Smooth muscle cell (in vitro differentiated cells): ENCODE measurements around the gene STARD10. TPM values are rescaled to one million over a fixed set of nuclear protein-coding genes. Genes with fewer than 3 reads are reported as not detected.
A peak's percentile ranks its signal among the peaks of the same experiment; 100 is the strongest.

Source experiments
- DNase-seq: peaks from one replicate; lab custom pipeline; 2025; ENCODE audit not compliant: unreplicated experiment; lab: John Stamatoyannopoulos, UW
- H2AFZ ChIP-seq: fragments of 200-600 bp; sonication (generic); 2 replicates; pipeline ENCODE4 v1.6.0; 2016; ENCODE audit warnings: antibody characterized with exemption, low read depth, mild to moderate bottlenecking
- H3F3A ChIP-seq: fragments of 200-600 bp; sonication (generic); 2 replicates; pipeline ENCODE4 v1.6.0; 2017; ENCODE audit warnings: antibody characterized with exemption, low read depth
- H3K27ac ChIP-seq: fragments of 200-600 bp; sonication (generic); 2 replicates; pipeline ENCODE4 v1.5.1; 2016; ENCODE audit warnings: low read depth, mild to moderate bottlenecking
- H3K27me3 ChIP-seq: fragments of 200-600 bp; sonication (generic); 2 replicates; pipeline ENCODE4 v1.6.1; 2016; ENCODE audit warnings: low read depth, mild to moderate bottlenecking
- H3K36me3 ChIP-seq: fragments of 200-600 bp; sonication (generic); 2 replicates; pipeline ENCODE4 v1.5.1; 2016; ENCODE audit warnings: low read depth
- H3K4me1 ChIP-seq: fragments of 200-600 bp; sonication (generic); 2 replicates; pipeline ENCODE4 v1.5.1; 2016; ENCODE audit warnings: low read depth
- H3K4me2 ChIP-seq: fragments of 200-600 bp; sonication (generic); 2 replicates; pipeline ENCODE4 v1.6.0; 2016; ENCODE audit warnings: mild to moderate bottlenecking
- H3K4me3 ChIP-seq: fragments of 200-600 bp; sonication (generic); 2 replicates; pipeline ENCODE4 v1.5.1; 2016; ENCODE audit warnings: mild to moderate bottlenecking
- H3K79me2 ChIP-seq: fragments of 200-600 bp; sonication (generic); 2 replicates; pipeline ENCODE4 v1.6.0; 2016; ENCODE audit warnings: low read depth, mild to moderate bottlenecking
- H3K9ac ChIP-seq: fragments of 200-600 bp; sonication (generic); 2 replicates; pipeline ENCODE4 v1.6.0; 2016; ENCODE audit warnings: low read depth
- H3K9me3 ChIP-seq: fragments of 200-600 bp; sonication (generic); replicated peaks from 2 replicates; pipeline ENCODE4 v1.5.1; 2016; ENCODE audit warnings: low read depth
- H4K20me1 ChIP-seq: fragments of 200-600 bp; sonication (generic); 2 replicates; pipeline ENCODE4 v1.6.0; 2016; ENCODE audit warnings: low read depth
- WGBS: methylation state at CpG from one replicate; pipeline ENCODE4 v1.1.7; 2016; ENCODE audit warnings: low lambda C conversion rate; 5-methylcytosine and 5-hydroxymethylcytosine counted together
- polyA plus RNA-seq: library from polyadenylated mRNA; unstranded; fragments of >200 nt; fragmentation: Nextera tagmentation; extraction: Ambion mirVana; gene quantifications from 2 replicates; pipeline ENCODE4 v1.2.1, GENCODE V29; 2016
- total RNA-seq: library from RNA; depleted of rRNA; stranded (reverse); fragments of >200 nt; gene quantifications from 2 replicates; pipeline ENCODE4 v1.2.3, GENCODE V29; 2014
- TF ChIP-seq, protein P1 (sequence below): fragments of 200-600 bp; sonication (generic); IDR thresholded peaks from 2 replicates; pipeline ENCODE4 v1.5.1; 2017; ENCODE audit warnings: borderline replicate concordance, mild to moderate bottlenecking, antibody characterized with exemption; ENCODE audit not compliant: insufficient read depth, poor library complexity, severe bottlenecking

Gene STARD10
- total and polyA plus RNA-seq, 2 experiments from 2014 or later, result 87.7 to 130 TPM

DNA sequence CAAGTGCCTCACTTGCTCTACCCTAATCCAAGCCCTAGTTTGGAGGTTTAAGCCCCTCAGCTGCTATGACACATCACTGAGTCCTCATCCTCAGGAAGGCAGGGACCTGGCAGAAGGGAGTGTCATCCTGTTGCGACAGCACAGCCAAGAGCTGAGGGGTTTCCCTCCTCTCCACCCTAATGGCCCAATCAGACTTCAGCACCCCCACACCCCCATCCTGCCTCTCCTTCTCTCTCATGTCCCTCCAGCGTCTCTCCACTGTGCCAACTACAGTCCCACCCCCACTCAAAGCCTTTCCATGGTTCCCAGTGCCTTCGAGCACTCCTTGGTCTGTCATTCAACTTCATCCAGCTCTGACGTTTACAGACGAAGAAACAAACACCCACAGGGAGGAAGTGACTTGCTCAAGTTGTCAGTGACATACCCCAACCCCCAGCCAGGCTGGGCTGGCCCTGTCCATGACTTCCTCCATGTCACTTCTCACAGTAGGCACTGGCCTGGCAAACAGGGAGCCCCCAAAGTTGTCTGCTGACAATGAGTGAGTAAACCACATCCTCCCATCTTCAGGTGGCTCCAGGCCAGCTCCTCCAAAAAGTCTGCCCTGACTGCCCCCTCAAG, 57.3 kb downstream of the STARD10 start:
- TF ChIP-seq, protein P1, sequence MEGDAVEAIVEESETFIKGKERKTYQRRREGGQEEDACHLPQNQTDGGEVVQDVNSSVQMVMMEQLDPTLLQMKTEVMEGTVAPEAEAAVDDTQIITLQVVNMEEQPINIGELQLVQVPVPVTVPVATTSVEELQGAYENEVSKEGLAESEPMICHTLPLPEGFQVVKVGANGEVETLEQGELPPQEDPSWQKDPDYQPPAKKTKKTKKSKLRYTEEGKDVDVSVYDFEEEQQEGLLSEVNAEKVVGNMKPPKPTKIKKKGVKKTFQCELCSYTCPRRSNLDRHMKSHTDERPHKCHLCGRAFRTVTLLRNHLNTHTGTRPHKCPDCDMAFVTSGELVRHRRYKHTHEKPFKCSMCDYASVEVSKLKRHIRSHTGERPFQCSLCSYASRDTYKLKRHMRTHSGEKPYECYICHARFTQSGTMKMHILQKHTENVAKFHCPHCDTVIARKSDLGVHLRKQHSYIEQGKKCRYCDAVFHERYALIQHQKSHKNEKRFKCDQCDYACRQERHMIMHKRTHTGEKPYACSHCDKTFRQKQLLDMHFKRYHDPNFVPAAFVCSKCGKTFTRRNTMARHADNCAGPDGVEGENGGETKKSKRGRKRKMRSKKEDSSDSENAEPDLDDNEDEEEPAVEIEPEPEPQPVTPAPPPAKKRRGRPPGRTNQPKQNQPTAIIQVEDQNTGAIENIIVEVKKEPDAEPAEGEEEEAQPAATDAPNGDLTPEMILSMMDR, result no peak
- peaks cover 15% of the 10 kb centered on the region for H3F3A ChIP-seq
- no peak overlapping the region for H2AFZ ChIP-seq
- peak overlapping the region; percentile 82 for H3K4me2 ChIP-seq
- 4% methylated on average over 5 of the region's 5 CpGs for WGBS
- no peaks in the 10 kb centered on the region for H3K9me3 ChIP-seq
- H3K27ac ChIP-seq, result peak overlapping the region; percentile 94
- H4K20me1 ChIP-seq, result no peaks in the 10 kb centered on the region
- DNase-seq, result no peak
- no peaks in the 10 kb centered on the region for H3K27me3 ChIP-seq
- H3K4me3 ChIP-seq, result no peak overlapping the region
- peak overlapping the region; percentile 41 for H3K9ac ChIP-seq
- H3K36me3 ChIP-seq, result no peaks in the 10 kb centered on the region
- peaks cover 26% of the 10 kb centered on the region for H3K79me2 ChIP-seq
- peaks cover 10% of the 10 kb centered on the region for H3K4me1 ChIP-seq

DNA sequence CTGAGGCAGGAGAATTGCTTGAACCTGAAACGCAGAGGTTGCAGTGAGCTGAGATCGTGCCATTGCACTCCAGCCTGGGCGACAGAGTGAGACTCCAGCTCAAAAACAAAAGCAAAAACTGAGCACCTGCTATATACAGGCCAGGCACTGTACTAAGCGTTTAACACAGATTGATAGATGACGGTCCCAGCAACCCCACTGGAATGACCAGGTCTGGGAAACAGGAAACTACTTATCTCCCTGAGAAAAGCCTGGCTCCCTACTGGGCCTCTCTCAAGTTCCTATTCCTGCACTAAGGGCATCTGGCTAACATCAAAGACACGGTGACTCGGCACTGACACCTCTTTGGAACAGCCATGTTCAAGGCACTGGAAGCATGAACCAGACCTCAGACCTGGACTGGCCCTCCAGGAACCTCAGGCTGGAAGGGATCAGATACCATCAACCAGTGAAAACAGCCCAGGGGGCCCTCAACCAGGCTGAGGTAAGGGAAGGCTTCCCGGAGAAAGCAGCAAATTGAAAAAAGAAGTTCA, 58.3 kb downstream of the STARD10 start:
- peak overlapping the region; percentile 82 for H3K4me2 ChIP-seq
- H3K4me3 ChIP-seq, result no peak overlapping the region
- peaks cover 5% of the 10 kb centered on the region for H3K4me1 ChIP-seq
- 25% methylated on average over 8 of the region's 8 CpGs for whole genome bisulfite sequencing
- no peak overlapping the region for H2AFZ ChIP-seq
- H3K9ac ChIP-seq, result peak overlapping the region; percentile 58
- H3F3A ChIP-seq, result peaks cover 15% of the 10 kb centered on the region
- H3K27me3 ChIP-seq, result no peaks in the 10 kb centered on the region
- no peaks in the 10 kb centered on the region for H4K20me1 ChIP-seq
- TF ChIP-seq, protein P1, result no peak
- H3K36me3 ChIP-seq, result no peaks in the 10 kb centered on the region
- no peak for DNase-seq
- no peaks in the 10 kb centered on the region for H3K9me3 ChIP-seq
- peak overlapping the region; percentile 94 for H3K27ac ChIP-seq
- peaks cover 26% of the 10 kb centered on the region for H3K79me2 ChIP-seq

DNA sequence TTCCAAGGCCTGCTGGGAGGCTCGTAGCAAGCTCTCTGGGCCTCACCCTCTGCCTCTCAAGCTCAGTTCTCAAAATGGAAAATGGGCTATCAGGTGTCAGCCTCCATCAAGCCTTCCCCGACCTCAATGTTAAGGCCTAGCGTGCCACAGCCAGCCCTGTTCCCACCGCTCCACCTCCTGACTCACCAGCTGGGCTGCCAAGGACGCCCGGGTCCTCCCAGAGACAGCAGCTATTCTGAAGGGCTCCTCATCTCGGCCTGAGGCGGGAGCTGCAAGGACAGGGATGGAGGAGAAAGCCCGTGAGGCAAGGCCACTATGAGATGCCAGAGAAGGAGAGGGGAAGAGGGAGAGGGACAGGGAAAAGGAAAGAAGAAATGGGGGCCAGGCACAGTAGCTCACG, 61.5 kb downstream of the STARD10 start:
- Histone ChIP-seq H3K36me3 (no peaks in the 10 kb centered on the region), H3K27ac (no peak overlapping the region), H3K4me3 (no peak overlapping the region), H2AFZ (no peak overlapping the region), H3K27me3 (no peaks in the 10 kb centered on the region), H3K9ac (no peak overlapping the region), H3K4me1 (peaks cover 5% of the 10 kb centered on the region), H3K79me2 (peaks cover 33% of the 10 kb centered on the region), H3K9me3 (no peaks in the 10 kb centered on the region), H3F3A (peaks cover 15% of the 10 kb centered on the region), H3K4me2 (no peak overlapping the region), H4K20me1 (no peaks in the 10 kb centered on the region)
- no peak for DNase-seq
- TF ChIP-seq, protein P1, result no peak
- 95% methylated on average over 10 of the region's 10 CpGs for WGBS

DNA sequence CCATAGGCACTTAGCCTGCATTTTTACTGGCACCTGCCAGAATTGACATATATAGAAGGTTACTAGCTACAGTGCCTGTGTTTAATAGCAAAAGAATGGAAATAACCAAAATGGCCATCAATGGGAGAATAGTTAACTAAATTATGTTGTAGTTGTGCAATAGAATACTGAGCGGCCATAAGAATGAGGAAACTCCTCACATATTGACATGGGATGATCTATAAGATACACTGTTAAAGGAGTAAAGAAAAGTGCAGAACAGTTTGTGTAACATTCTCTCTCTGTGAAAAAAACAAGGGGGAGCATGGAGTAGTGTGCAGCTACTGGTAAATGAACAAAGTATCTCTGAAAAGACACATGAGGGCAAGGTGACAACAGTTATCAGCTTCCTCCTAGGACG, 63.1 kb downstream of the STARD10 start:
- H3K9ac ChIP-seq, result no peak overlapping the region
- H3K36me3 ChIP-seq, result no peaks in the 10 kb centered on the region
- 93% methylated on average over 2 of the region's 2 CpGs for whole genome bisulfite sequencing
- H3K27me3 ChIP-seq, result no peaks in the 10 kb centered on the region
- DNase-seq, result no peak
- no peak overlapping the region for H3K27ac ChIP-seq
- H2AFZ ChIP-seq, result no peak overlapping the region
- peaks cover 2% of the 10 kb centered on the region for H3K4me1 ChIP-seq
- H3K4me3 ChIP-seq, result no peak overlapping the region
- TF ChIP-seq, protein P1, result no peak
- no peaks in the 10 kb centered on the region for H4K20me1 ChIP-seq
- H3K4me2 ChIP-seq, result no peak overlapping the region
- no peaks in the 10 kb centered on the region for H3K9me3 ChIP-seq
- peaks cover 2% of the 10 kb centered on the region for H3F3A ChIP-seq
- peaks cover 33% of the 10 kb centered on the region for H3K79me2 ChIP-seq
